HEK293 (cell line): ENCODE data around the gene LRRC8E.

ENCODE experiments used
- REST ChIP-seq: fragments of 450-650 bp; formaldehyde crosslinking; IDR thresholded peaks from 2 replicates; pipeline ENCODE4 v1.5.1; 2016; ENCODE audit warnings: missing biosample characterization, missing genetic modification characterization
- SP7 ChIP-seq: fragments of 450-650 bp; formaldehyde crosslinking; IDR thresholded peaks from 2 replicates; pipeline ENCODE4 v1.5.1; 2016; ENCODE audit warnings: missing biosample characterization, missing genetic modification characterization
- YY1 ChIP-seq: fragments of 450-650 bp; formaldehyde crosslinking; IDR thresholded peaks from 2 replicates; pipeline ENCODE4 v1.5.1; 2018; ENCODE audit warnings: missing biosample characterization, missing genetic modification characterization
- ZBTB21 ChIP-seq: fragments of 450-650 bp; formaldehyde crosslinking; IDR thresholded peaks from 2 replicates; pipeline ENCODE4 v1.5.1; 2017; ENCODE audit warnings: missing biosample characterization, missing genetic modification characterization
- ZNF132 ChIP-seq: fragments of 450-650 bp; formaldehyde crosslinking; IDR thresholded peaks from 2 replicates; pipeline ENCODE4 v1.5.1; 2017; ENCODE audit warnings: missing biosample characterization, missing genetic modification characterization, borderline replicate concordance
- ZNF19 ChIP-seq: fragments of 450-650 bp; formaldehyde crosslinking; IDR thresholded peaks from 2 replicates; pipeline ENCODE4; 2016; ENCODE audit warnings: missing biosample characterization, missing genetic modification characterization, low read depth
- ZNF350 ChIP-seq: fragments of 450-650 bp; formaldehyde crosslinking; IDR thresholded peaks from 2 replicates; pipeline ENCODE4 v1.5.0; 2017; ENCODE audit warnings: missing biosample characterization, mild to moderate bottlenecking, missing genetic modification characterization
- ZNF596 ChIP-seq: fragments of 450-650 bp; IDR thresholded peaks from 2 replicates; pipeline ENCODE4 v1.5.0; 2018; ENCODE audit warnings: missing biosample characterization, mild to moderate bottlenecking, missing genetic modification characterization, moderate library complexity
- TF ChIP-seq, protein P1 (sequence below): fragments of 450-650 bp; formaldehyde crosslinking; IDR thresholded peaks from 2 replicates; pipeline ENCODE4 v1.5.1; 2016; ENCODE audit warnings: missing biosample characterization, missing genetic modification characterization
- TF ChIP-seq, protein P2 (sequence below): fragments of 450-650 bp; formaldehyde crosslinking; IDR thresholded peaks from 2 replicates; pipeline ENCODE4 v1.5.1; 2017; ENCODE audit warnings: missing biosample characterization, missing genetic modification characterization
- TF ChIP-seq, protein P3 (sequence below): fragments of 450-650 bp; formaldehyde crosslinking; IDR thresholded peaks from 2 replicates; pipeline ENCODE4 v1.5.1; 2016; ENCODE audit warnings: missing biosample characterization, missing genetic modification characterization

GRCh38 chr19:7879111-7879807, 9.1 kb upstream of the LRRC8E start:
- no peak for TF ChIP-seq SP7
- TF ChIP-seq, protein P1, sequence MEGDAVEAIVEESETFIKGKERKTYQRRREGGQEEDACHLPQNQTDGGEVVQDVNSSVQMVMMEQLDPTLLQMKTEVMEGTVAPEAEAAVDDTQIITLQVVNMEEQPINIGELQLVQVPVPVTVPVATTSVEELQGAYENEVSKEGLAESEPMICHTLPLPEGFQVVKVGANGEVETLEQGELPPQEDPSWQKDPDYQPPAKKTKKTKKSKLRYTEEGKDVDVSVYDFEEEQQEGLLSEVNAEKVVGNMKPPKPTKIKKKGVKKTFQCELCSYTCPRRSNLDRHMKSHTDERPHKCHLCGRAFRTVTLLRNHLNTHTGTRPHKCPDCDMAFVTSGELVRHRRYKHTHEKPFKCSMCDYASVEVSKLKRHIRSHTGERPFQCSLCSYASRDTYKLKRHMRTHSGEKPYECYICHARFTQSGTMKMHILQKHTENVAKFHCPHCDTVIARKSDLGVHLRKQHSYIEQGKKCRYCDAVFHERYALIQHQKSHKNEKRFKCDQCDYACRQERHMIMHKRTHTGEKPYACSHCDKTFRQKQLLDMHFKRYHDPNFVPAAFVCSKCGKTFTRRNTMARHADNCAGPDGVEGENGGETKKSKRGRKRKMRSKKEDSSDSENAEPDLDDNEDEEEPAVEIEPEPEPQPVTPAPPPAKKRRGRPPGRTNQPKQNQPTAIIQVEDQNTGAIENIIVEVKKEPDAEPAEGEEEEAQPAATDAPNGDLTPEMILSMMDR: no peak
- no peak for TF ChIP-seq ZNF350 (tag by site-specific recombination)
- no peak for TF ChIP-seq ZNF596
- TF ChIP-seq, protein P2, sequence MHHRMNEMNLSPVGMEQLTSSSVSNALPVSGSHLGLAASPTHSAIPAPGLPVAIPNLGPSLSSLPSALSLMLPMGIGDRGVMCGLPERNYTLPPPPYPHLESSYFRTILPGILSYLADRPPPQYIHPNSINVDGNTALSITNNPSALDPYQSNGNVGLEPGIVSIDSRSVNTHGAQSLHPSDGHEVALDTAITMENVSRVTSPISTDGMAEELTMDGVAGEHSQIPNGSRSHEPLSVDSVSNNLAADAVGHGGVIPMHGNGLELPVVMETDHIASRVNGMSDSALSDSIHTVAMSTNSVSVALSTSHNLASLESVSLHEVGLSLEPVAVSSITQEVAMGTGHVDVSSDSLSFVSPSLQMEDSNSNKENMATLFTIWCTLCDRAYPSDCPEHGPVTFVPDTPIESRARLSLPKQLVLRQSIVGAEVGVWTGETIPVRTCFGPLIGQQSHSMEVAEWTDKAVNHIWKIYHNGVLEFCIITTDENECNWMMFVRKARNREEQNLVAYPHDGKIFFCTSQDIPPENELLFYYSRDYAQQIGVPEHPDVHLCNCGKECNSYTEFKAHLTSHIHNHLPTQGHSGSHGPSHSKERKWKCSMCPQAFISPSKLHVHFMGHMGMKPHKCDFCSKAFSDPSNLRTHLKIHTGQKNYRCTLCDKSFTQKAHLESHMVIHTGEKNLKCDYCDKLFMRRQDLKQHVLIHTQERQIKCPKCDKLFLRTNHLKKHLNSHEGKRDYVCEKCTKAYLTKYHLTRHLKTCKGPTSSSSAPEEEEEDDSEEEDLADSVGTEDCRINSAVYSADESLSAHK (tag by site-specific recombination): no peak
- no peak for TF ChIP-seq YY1 (tag by site-specific recombination)
- TF ChIP-seq, protein P3, sequence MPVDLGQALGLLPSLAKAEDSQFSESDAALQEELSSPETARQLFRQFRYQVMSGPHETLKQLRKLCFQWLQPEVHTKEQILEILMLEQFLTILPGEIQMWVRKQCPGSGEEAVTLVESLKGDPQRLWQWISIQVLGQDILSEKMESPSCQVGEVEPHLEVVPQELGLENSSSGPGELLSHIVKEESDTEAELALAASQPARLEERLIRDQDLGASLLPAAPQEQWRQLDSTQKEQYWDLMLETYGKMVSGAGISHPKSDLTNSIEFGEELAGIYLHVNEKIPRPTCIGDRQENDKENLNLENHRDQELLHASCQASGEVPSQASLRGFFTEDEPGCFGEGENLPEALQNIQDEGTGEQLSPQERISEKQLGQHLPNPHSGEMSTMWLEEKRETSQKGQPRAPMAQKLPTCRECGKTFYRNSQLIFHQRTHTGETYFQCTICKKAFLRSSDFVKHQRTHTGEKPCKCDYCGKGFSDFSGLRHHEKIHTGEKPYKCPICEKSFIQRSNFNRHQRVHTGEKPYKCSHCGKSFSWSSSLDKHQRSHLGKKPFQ: no peak
- no peak for TF ChIP-seq ZNF132
- TF ChIP-seq ZBTB21 (tag by site-specific recombination): no peak
- TF ChIP-seq REST (tag by site-specific recombination): no peak
- TF ChIP-seq ZNF19: no peak
